ENCODE measurements around the gene FAM136A. TPM values are rescaled to one million over a fixed set of nuclear protein-coding genes. Genes with fewer than 3 reads are reported as not detected.

Gene FAM136A
- total RNA-seq (ENCODE audit: low replicate concordance), result 14.2 and 26.1 TPM in 2 replicates

GRCh38 chr2:70301344-70302194, at the start of gene FAM136A:
Gene FAM136A (minus strand): TSS chr2:70302067. CDS start chr2:70302011, 56 bp downstream.

GRCh38 chr2:70248181-70248847, 53.6 kb downstream of the FAM136A start, which contains the start of gene TIA1:
Gene TIA1 (minus strand): TSS chr2:70248628. CDS start chr2:70248430, 198 bp downstream.

Other genes with a start within 250 kb of the FAM136A start
- 21.3 and 26.5 TPM in 2 replicates for gene PCBP1, start 214.6 kb downstream of the FAM136A start, total RNA-seq (ENCODE audit: low replicate concordance)
- 11.9 and 18.8 TPM in 2 replicates for gene C2orf42, start 111.0 kb downstream of the FAM136A start, total RNA-seq (ENCODE audit: low replicate concordance)
- gene TIA1, start 53.4 kb downstream of the FAM136A start, total RNA-seq (ENCODE audit: low replicate concordance), result 123 and 126 TPM in 2 replicates
- gene PCYOX1, start 43.9 kb downstream of the FAM136A start, total RNA-seq (ENCODE audit: low replicate concordance), result 36.9 and 132 TPM in 2 replicates
- gene SNRPG, start 8.3 kb downstream of the FAM136A start, total RNA-seq (ENCODE audit: low replicate concordance), result 173 and 206 TPM in 2 replicates